Kidney epithelial cell (primary cell): ENCODE measurements around the gene MEA1. TPM values are rescaled to one million over a fixed set of nuclear protein-coding genes. Genes with fewer than 3 reads are reported as not detected.
"Not testable (repeated sequence)": the region's sequence is repeated elsewhere in the genome, so short reads cannot be mapped to it uniquely, and the experiment has no call there.

Source experiments
- DNase-seq: peaks from one replicate; pipeline ENCODE4 v3.0.0-alpha.2; 2010; ENCODE audit warnings: low read depth
- H3K27me3 ChIP-seq: 2 replicates; pipeline ENCODE4 v1.6.0; 2011; ENCODE audit warnings: low read length; ENCODE audit not compliant: control insufficient read depth, insufficient read depth
- H3K36me3 ChIP-seq: 2 replicates; pipeline ENCODE4 v1.5.1; 2011; ENCODE audit warnings: low read length; ENCODE audit not compliant: control insufficient read depth, insufficient read depth
- H3K4me3 ChIP-seq: 2 replicates; pipeline ENCODE4 v1.5.1; 2011; ENCODE audit warnings: low read depth, mild to moderate bottlenecking, control low read depth, low read length
- total RNA-seq: library from RNA; depleted of rRNA; stranded (reverse); fragments of >200 nt; gene quantifications from 2 replicates; pipeline ENCODE4 v1.2.3, GENCODE V29; 2015
- TF ChIP-seq, protein P1 (sequence below): IDR thresholded peaks from 2 replicates; pipeline ENCODE4 v1.5.1; 2011; ENCODE audit warnings: mild to moderate bottlenecking, moderate library complexity, low read length, control low read depth, inconsistent platforms; ENCODE audit not compliant: insufficient read depth, poor library complexity, severe bottlenecking

MEA1 gene
- total RNA-seq, 1 donor from 2014 or later, result 65.2 TPM

DNA sequence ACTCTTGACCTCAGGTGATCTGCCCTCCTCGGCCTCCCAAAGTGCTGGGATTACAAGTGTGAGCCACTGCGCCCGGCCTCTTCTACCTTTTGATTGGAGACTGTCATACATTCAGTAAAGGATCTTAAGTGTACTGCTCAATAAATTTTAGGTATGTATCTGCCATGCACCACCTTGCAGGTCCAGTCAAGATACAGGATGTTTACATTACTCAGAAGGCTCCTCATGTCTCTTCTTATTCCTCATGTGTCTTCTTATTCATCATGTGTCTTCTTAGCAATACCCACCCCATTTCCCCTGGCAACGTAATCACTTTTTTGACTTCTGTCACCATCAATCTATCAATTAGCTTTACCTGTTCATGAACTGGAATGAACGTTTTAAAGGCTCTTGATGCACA is 7.9 kb downstream of the MEA1 start:
- TF ChIP-seq, protein P1, sequence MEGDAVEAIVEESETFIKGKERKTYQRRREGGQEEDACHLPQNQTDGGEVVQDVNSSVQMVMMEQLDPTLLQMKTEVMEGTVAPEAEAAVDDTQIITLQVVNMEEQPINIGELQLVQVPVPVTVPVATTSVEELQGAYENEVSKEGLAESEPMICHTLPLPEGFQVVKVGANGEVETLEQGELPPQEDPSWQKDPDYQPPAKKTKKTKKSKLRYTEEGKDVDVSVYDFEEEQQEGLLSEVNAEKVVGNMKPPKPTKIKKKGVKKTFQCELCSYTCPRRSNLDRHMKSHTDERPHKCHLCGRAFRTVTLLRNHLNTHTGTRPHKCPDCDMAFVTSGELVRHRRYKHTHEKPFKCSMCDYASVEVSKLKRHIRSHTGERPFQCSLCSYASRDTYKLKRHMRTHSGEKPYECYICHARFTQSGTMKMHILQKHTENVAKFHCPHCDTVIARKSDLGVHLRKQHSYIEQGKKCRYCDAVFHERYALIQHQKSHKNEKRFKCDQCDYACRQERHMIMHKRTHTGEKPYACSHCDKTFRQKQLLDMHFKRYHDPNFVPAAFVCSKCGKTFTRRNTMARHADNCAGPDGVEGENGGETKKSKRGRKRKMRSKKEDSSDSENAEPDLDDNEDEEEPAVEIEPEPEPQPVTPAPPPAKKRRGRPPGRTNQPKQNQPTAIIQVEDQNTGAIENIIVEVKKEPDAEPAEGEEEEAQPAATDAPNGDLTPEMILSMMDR, result no peak
- Histone ChIP-seq H3K36me3 (peaks cover 5% of the 10 kb centered on the region), H3K4me3 (no peak overlapping the region), H3K27me3 (no peaks in the 10 kb centered on the region)
- DNase-seq, result no peak

DNA sequence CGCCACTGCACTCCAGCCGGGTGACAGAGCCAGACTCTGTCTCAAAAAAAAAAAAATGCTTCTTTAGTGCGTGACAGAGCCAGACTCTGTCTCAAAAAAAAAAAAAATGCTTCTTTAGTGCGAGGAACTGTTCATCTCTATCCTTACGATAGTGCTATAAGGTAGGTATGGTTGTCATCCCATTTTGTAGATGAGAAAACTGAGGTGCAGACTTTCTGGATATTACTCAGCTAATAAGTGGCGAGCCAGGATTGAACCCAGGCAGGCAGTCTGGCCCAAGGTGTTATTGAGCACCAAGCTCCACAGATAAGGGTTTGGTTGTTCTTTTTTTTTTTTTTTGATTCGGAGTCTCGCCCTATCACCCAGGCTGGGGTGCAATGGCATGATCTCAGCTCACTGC is 11.9 kb downstream of the MEA1 start:
- no peak for DNase-seq
- TF ChIP-seq, protein P1, result no peak
- no peaks in the 10 kb centered on the region for H3K27me3 ChIP-seq
- peaks cover 3% of the 10 kb centered on the region for H3K36me3 ChIP-seq
- no peak overlapping the region for H3K4me3 ChIP-seq

DNA sequence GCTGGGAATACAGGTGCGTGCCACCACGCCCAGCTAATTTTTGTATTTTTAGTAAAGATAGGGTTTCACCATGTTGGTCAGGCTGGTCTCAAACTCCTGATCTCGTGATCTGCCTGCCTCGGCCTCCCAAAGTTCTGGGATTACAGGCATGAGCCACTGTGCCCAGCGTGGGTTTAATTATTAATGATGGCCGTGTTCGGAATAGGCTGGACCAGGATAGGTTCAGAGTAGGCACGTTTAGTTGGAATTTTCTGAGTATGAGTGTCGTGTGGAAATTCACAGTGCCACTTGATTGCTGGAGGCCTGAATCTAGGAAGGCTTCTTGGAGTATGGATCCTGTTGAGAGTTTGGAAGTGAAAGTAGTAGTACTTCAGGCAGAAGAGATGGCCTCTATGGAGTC is 15.5 kb downstream of the MEA1 start:
- not testable (repeated sequence) for DNase-seq, H3K27me3 ChIP-seq, H3K4me3 ChIP-seq, H3K36me3 ChIP-seq

DNA sequence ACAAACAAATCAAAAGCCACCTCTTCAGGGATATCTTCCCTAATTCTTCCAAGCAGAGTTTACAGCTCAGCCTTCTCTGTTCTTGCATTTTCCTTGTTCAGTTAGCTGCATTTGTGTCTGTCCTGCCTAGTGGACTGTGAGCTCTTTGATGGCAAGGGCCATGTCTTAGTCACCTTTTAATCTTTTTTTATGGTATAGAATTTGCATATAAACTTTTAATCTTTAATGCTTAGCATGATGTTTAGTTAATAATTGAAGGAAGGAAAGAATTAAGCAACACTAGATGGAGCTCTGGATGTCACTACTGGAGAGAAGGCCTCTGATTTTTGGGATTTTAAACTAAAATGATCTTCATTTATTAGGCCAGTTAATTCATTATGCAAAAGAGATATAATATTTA is 17.2 kb downstream of the MEA1 start:
- Histone ChIP-seq H3K27me3 (no peaks in the 10 kb centered on the region), H3K4me3 (no peak overlapping the region), H3K36me3 (peaks cover 2% of the 10 kb centered on the region)
- TF ChIP-seq, protein P1, result peak; percentile 15
- DNase-seq, result no peak

DNA sequence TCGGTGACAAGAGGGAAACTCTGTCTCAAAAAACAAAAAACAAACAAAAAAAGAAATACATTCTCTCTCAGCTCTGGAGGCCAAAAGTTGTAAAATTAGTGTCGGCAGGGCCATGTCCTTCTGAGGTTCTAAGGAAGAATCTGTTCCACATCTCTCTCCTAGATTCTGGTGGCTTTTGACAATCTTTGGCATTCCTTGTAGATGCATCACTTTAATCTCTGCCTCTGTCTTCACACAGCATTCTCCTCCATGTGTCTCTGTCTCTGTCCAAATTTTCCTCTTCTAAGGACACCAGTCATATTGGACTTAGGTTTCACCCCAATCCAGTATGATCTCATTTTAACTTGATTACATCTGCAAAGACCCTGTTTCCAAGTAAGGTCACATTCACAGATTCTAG is 20.3 kb downstream of the MEA1 start:
- no peak for DNase-seq
- no peaks in the 10 kb centered on the region for H3K27me3 ChIP-seq
- H3K4me3 ChIP-seq, result no peak overlapping the region
- TF ChIP-seq, protein P1, result no peak
- no peaks in the 10 kb centered on the region for H3K36me3 ChIP-seq

DNA sequence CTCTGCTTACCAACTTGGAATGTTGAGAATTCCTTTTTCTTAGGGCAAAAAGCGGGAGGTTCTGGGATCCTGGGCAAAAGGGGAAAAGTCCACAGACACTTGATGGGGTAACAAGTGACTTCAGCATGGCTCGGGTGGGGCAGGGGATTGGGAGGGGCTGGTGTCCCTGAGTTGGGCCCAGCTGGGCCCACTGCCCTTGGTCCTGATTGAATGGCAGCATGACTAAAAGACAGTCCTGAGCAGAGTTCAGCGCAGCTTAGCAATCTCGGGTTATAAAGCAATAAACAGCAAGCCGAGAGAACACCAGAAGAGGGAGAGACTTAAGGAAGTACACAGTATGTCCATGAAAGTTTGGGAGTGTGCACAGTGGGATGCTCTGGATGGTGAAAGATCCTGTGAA is 23.8 kb downstream of the MEA1 start:
- H3K27me3 ChIP-seq, result no peaks in the 10 kb centered on the region
- no peak for DNase-seq
- H3K4me3 ChIP-seq, result no peak overlapping the region
- TF ChIP-seq, protein P1, result no peak
- H3K36me3 ChIP-seq, result no peaks in the 10 kb centered on the region
